Fibroblast of villous mesenchyme (primary cell): Measurements from ENCODE around the gene SPDEF. TPM values are rescaled to one million over a fixed set of nuclear protein-coding genes. Genes with fewer than 3 reads are reported as not detected.
A peak's percentile ranks its signal among the peaks of the same experiment; 100 is the strongest.

Experiments used
- DNase-seq: peaks from one replicate; pipeline ENCODE4 v3.0.0-alpha.2; 2010; ENCODE audit warnings: low read depth
- H3K4me3 ChIP-seq: 2 replicates; pipeline ENCODE4 v1.5.1; 2011; ENCODE audit warnings: low read depth, mild to moderate bottlenecking, low read length
- total RNA-seq: library from RNA; depleted of rRNA; stranded (reverse); fragments of >200 nt; gene quantifications from 2 replicates; pipeline ENCODE4 v1.2.3, GENCODE V29; 2012
- TF ChIP-seq, protein P1 (sequence below): IDR thresholded peaks from 2 replicates; pipeline ENCODE4 v1.5.1; 2012; ENCODE audit warnings: low read depth, mild to moderate bottlenecking, low read length; ENCODE audit not compliant: insufficient read depth

SPDEF gene
- total RNA-seq, 1 donor: under 0.01 TPM

DNA sequence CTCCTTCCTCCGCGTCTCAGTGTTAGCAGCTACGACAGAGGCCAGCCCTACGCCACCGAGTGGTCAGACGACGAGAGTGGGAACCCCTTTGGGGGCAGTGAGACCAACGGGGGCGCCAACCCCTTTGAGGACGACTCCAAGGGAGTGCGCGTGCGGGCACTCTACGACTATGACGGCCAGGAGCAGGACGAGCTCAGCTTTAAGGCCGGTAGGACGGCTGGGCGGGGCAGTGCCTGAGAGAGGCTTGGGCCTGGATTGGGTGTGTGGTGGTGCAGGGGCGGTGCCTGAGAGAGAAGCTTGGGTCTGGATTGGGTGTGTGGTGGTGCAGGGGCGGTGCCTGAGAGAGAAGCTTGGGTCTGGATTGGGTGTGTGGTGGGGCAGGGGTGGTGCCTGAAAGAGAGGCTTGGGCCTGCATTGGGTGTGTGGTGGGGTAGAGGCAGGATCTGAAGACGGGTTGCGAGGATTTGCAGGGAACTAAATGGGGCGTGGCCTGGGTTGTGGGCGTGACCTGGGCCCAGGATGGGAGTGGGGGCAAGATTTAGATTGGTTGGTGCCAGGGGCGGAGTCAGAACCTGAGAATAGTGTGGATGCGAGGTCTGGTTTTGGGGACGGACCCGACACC, 24.4 kb downstream of the SPDEF start:
- peak; percentile 85 for DNase-seq
- TF ChIP-seq, protein P1, sequence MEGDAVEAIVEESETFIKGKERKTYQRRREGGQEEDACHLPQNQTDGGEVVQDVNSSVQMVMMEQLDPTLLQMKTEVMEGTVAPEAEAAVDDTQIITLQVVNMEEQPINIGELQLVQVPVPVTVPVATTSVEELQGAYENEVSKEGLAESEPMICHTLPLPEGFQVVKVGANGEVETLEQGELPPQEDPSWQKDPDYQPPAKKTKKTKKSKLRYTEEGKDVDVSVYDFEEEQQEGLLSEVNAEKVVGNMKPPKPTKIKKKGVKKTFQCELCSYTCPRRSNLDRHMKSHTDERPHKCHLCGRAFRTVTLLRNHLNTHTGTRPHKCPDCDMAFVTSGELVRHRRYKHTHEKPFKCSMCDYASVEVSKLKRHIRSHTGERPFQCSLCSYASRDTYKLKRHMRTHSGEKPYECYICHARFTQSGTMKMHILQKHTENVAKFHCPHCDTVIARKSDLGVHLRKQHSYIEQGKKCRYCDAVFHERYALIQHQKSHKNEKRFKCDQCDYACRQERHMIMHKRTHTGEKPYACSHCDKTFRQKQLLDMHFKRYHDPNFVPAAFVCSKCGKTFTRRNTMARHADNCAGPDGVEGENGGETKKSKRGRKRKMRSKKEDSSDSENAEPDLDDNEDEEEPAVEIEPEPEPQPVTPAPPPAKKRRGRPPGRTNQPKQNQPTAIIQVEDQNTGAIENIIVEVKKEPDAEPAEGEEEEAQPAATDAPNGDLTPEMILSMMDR: no peak
- H3K4me3 ChIP-seq: peak overlapping the region; percentile 46

DNA sequence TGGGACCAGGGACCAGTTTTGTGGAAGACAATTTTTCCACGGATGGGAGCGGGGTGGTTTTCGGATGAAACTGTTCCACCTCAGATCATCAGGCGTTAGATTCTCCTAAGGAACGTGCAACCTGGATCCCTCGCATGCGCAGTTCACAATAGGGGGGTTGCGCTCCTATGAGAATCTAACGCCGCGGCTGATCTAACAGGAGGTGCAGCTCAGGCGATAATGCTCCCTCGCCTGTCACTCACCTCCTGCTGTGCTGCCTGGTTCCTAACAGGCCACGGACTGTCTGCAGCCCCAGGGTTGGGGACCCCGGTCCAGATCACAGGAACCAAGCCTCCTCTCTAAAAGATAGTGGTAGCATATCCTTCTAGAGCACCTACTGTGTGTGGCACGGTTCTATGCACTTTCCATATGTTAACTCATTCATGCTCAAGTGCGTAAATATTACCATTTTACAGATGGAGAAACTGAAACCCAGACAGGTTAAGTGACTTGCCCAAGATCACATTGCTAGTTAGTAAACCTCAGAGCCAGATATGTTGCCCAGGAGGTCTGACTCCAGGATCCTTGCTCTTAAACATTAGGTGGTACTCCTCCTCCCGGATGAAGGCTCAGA, 25.3 kb downstream of the SPDEF start:
- no peak overlapping the region for H3K4me3 ChIP-seq
- TF ChIP-seq, protein P1: no peak
- no peak for DNase-seq

DNA sequence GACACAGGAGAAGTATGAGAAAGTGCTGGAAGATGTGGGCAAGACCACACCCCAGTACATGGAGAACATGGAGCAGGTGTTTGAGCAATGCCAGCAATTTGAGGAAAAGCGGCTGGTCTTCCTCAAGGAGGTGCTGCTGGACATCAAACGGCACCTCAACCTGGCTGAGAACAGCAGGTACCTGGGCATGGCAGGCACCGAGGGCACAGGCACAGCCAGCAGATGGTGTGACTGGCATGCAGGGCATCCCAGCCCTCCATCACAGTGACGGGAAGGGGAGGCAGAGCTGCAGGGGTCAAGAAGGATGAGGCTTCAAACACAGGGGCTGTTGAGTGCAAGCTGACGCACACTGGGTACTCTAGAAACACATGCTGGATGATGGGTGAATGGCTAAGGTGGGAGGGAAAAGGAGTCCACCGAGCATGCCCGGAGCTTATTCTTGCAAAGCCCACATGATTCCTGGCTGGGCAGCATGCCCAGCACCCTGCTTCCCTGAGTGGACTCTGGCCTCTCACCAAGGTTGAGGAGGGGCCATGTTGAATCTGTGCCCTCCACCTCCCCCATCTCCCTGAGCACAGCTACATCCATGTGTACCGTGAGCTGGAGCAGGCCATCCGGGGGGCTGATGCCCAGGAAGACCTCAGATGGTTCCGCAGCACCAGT, 26.3 kb downstream of the SPDEF start:
- DNase-seq: no peak
- H3K4me3 ChIP-seq: no peak overlapping the region
- TF ChIP-seq, protein P1: no peak

DNA sequence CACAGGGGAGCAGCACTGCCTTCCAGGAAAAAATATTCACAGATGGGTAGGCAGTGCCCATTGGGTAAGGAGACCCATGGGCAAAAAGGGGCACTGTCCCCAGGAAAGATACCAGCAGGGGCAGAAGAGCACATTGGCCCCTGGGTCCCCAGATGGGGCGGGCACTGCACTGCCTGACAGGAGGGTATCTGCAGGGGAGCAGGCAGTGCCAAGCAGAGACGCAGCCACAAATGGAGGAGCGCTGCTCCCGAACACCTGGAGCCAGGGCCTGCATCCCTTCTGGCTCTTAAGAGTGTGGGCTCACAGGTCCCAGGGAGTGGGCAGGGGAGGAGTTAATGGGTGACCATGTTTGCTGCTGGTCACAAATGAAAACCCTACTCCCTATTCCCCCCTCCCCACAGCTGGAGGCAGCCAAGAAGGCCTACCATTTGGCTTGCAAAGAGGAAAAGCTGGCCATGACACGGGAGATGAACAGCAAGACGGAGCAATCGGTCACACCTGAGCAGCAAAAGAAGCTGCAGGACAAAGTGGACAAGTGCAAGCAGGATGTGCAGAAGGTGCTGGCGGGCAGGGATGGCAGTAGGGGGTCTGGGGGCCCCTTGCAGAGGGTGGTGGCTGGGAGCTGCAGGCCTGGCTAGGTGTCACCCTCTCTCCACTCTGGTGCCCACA, 27.0 kb downstream of the SPDEF start:
- TF ChIP-seq, protein P1: no peak
- no peak overlapping the region for H3K4me3 ChIP-seq
- DNase-seq: no peak

DNA sequence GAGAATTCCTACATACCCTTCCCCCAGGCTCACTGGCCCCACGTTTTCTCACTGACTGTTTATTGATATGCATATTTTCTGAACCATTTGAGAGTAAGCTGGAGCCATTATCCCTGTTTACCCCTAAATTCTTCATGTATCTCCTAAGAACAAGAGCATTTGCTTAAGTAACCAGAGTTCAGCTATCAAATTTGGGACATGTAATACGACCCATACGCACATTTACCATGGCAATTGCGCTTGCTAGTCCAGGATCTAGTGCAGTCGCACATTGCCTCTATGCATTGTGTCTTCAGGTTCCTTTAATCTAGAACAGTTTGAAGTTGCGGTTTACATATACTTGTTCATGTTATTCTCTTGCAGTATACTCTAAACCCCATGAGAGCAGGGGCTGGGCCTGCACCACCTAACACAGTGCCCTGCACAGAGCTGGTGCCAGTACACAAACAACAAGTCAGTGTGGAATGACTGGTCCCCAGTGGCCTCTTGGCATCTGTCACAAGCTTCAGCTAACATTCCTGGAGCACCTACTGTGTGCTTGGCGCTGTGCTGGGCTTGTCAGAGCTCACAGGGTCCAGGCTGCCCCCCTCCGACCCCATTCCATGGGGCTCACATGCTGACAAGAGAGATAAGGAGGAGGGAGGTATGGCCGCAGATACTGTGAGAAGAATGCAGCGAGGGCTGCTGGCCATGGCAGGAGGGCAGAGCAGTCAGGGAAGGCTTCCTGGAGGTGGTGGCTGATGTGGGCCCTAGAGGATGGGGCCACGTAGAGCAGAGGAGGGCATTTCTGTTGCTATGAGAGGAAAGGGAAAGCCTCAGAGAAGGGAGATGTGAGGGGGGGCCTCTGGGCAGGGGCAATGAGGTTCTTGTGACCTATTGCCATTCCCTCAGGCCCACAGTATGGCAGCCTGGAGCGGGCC, 28.1 kb downstream of the SPDEF start:
- TF ChIP-seq, protein P1: no peak
- DNase-seq: no peak
- H3K4me3 ChIP-seq: no peak overlapping the region

DNA sequence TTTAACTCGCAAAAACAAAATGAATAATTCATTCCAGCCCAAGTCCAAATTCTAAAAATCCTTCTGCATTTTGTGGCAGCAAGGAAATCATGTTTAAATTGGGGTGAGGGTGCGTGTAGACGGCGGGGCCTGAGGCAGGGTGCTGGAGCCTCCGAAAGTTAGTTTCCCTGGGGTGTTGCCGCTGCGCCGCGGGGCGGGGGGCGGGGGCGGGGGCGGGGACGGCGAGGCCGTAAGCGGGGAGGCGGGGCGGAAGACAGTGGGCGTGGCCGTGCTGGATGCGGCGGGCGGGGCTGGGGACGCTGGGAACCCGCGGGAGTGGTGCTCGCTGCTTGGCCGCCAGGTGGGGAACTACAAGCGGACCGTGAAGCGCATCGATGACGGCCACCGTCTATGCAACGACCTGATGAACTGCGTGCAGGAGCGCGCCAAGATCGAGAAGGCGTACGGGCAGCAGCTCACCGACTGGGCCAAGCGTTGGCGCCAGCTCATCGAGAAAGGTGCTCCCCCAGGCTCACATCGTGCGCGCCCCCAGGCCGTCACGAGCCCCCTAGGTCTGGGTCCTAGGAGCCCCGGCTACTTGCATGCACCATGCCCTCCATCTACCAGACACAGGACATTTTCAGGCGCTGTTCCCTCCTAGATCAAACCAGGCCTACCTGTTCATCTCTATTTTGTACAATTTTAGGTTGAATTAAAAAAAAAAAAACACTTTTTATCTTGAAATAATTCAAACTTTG, 29.0 kb downstream of the SPDEF start:
- H3K4me3 ChIP-seq: peak overlapping the region; percentile 31
- peak; percentile 89 for DNase-seq
- TF ChIP-seq, protein P1: peak; percentile 59
